Karpas-422 (cell line): ENCODE measurements around the gene ECE1. TPM values are rescaled to one million over a fixed set of nuclear protein-coding genes. Genes with fewer than 3 reads are reported as not detected.
"Not testable (repeated sequence)": the region's sequence is repeated elsewhere in the genome, so short reads cannot be mapped to it uniquely, and the experiment has no call there.

Experiments used
- DNase-seq: peaks from one replicate; pipeline ENCODE4 v3.0.0-alpha.2; 2015
- H2AFZ ChIP-seq: fragments of 200-600 bp; sonication (generic); 2 replicates; pipeline ENCODE4 v1.6.1; 2014; ENCODE audit warnings: antibody characterized with exemption, low read length, mixed read lengths
- H3K27ac ChIP-seq: fragments of 200-600 bp; sonication (generic); 2 replicates; pipeline ENCODE4 v1.5.1; 2014; ENCODE audit warnings: mild to moderate bottlenecking, low read length, moderate library complexity
- H3K27me3 ChIP-seq: fragments of 200-600 bp; sonication (generic); 2 replicates; pipeline ENCODE4 v1.6.1; 2014; ENCODE audit warnings: low read length, mixed read lengths
- H3K36me3 ChIP-seq: fragments of 200-600 bp; sonication (generic); 2 replicates; pipeline ENCODE4 v1.6.1; 2014; ENCODE audit warnings: low read length, mixed read lengths; ENCODE audit not compliant: insufficient read depth
- H3K4me1 ChIP-seq: fragments of 200-600 bp; sonication (generic); 2 replicates; pipeline ENCODE4 v1.6.1; 2014; ENCODE audit warnings: mild to moderate bottlenecking, low read length, mixed read lengths
- H3K4me2 ChIP-seq: fragments of 200-600 bp; sonication (generic); 2 replicates; pipeline ENCODE4 v1.6.1; 2014; ENCODE audit warnings: low read length, low read depth, mild to moderate bottlenecking; ENCODE audit not compliant: poor library complexity, severe bottlenecking
- H3K4me3 ChIP-seq: fragments of 200-600 bp; sonication (generic); 2 replicates; pipeline ENCODE4 v1.5.1; 2014; ENCODE audit warnings: mild to moderate bottlenecking, antibody characterized with exemption, low read length, mixed read lengths
- H3K79me2 ChIP-seq: fragments of 200-600 bp; sonication (generic); 2 replicates; pipeline ENCODE4 v1.6.1; 2014; ENCODE audit warnings: mild to moderate bottlenecking, low read length, mixed read lengths
- H3K9ac ChIP-seq: fragments of 200-600 bp; sonication (generic); 2 replicates; pipeline ENCODE4 v1.6.0; 2014; ENCODE audit warnings: low read length
- H3K9me2 ChIP-seq: fragments of 200-600 bp; sonication (generic), shearing (Covaris generic); replicated peaks from 2 replicates; pipeline ENCODE4 v1.6.0; 2014; ENCODE audit warnings: mild to moderate bottlenecking, low read length, moderate library complexity; ENCODE audit not compliant: insufficient read depth
- H3K9me3 ChIP-seq: fragments of 300-700, 200-600 bp; sonication (generic); 2 replicates; pipeline ENCODE4 v1.6.1; 2014; ENCODE audit warnings: low read length, mixed read lengths
- H4K20me1 ChIP-seq: fragments of 200-600 bp; sonication (generic); 2 replicates; pipeline ENCODE4 v1.6.1; 2014; ENCODE audit warnings: mild to moderate bottlenecking, antibody characterized with exemption, low read length, low read depth; ENCODE audit not compliant: insufficient read depth
- total RNA-seq: library from RNA; depleted of rRNA; stranded (reverse); fragments of >200 nt; shearing (Covaris generic); gene quantifications from 2 replicates; pipeline ENCODE4 v1.2.3, GENCODE V29; 2014; ENCODE audit warnings: low replicate concordance

ECE1 gene
- total RNA-seq, 1 experiment from 2014 or later = 59.9 TPM

GRCh38 chr1:21229246-21230000, 60.8 kb downstream of the ECE1 start:
- H3K4me1 ChIP-seq = no peaks in the 10 kb centered on the region
- no peaks in the 10 kb centered on the region for H3K9me2 ChIP-seq
- no peaks in the 10 kb centered on the region for H4K20me1 ChIP-seq
- no peak overlapping the region for H3K9ac ChIP-seq
- H3K27ac ChIP-seq = no peak overlapping the region
- H3K79me2 ChIP-seq = no peaks in the 10 kb centered on the region
- H3K36me3 ChIP-seq = peaks cover 30% of the 10 kb centered on the region
- H3K27me3 ChIP-seq = no peaks in the 10 kb centered on the region
- DNase-seq = no peak
- H3K9me3 ChIP-seq = no peaks in the 10 kb centered on the region
- H3K4me3 ChIP-seq = no peak overlapping the region
- H3K4me2 ChIP-seq = no peak overlapping the region
- no peak overlapping the region for H2AFZ ChIP-seq

GRCh38 chr1:21228224-21228623, 62.0 kb downstream of the ECE1 start:
- peaks cover 28% of the 10 kb centered on the region for H3K36me3 ChIP-seq
- H4K20me1 ChIP-seq = not testable (repeated sequence)

DNA sequence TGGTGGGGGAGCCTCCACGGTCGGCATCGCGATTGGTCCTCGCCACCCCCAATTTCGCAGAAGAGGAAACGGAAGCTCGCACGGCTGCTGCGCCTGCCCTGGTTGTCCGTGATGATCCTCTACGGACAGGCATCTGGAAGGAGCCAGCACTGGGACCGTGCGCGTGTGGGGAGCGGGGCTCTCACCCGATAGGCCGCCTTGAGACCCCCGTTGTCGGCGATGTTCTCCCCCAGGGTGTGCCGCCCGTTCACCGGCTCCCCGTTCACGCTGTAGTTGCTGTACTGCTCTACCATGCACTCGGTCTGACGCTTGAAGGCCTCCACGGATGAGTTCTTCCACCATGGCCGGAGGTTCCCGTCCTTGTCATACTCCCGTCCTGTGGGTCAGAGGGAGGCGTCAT, 65.2 kb downstream of the ECE1 start:
- Histone ChIP-seq H2AFZ (no peak overlapping the region), H3K36me3 (peaks cover 16% of the 10 kb centered on the region), H4K20me1 (no peaks in the 10 kb centered on the region), H3K27ac (no peak overlapping the region), H3K9me3 (no peaks in the 10 kb centered on the region), H3K79me2 (no peaks in the 10 kb centered on the region), H3K4me2 (no peak overlapping the region), H3K4me1 (no peaks in the 10 kb centered on the region), H3K9ac (no peak overlapping the region), H3K9me2 (no peaks in the 10 kb centered on the region), H3K4me3 (no peak overlapping the region), H3K27me3 (no peaks in the 10 kb centered on the region)
- no peak for DNase-seq

More at GRCh38 chr1:21228224-21228623, 62.0 kb downstream of the ECE1 start:
- not testable (repeated sequence) for H3K9me2 ChIP-seq, DNase-seq, H3K4me3 ChIP-seq, H2AFZ ChIP-seq, H3K4me1 ChIP-seq, H3K79me2 ChIP-seq, H3K9me3 ChIP-seq, H3K4me2 ChIP-seq, H3K9ac ChIP-seq, H3K27ac ChIP-seq, H3K27me3 ChIP-seq

DNA sequence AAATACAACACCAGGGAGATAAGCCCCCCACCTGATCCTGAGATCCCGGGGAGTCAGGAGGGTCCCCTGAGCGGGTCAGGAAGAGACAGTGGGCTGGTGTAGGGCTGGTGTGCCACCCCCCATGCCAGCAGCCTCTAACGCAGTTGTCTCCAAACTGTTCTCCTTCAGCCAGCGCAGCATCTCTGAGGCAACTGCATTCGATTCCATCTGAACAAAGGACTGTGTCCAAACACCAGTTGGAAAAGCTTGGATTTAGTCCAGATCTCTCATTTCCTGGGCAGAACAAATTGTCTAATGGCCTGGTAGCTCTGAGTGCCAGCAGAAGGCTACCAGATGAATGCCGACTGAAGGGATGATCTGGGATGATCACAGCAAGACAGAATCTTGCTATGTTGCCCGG, 69.4 kb downstream of the ECE1 start:
- DNase-seq = no peak
- Histone ChIP-seq H3K79me2 (no peaks in the 10 kb centered on the region), H3K36me3 (peaks cover 5% of the 10 kb centered on the region; the same call in 1 of the 2 replicates), H3K27me3 (no peaks in the 10 kb centered on the region), H3K4me2 (no peak overlapping the region), H3K4me1 (no peaks in the 10 kb centered on the region), H3K27ac (no peak overlapping the region), H3K9ac (no peak overlapping the region), H3K9me2 (no peaks in the 10 kb centered on the region), H3K9me3 (no peaks in the 10 kb centered on the region), H2AFZ (no peak overlapping the region), H3K4me3 (no peak overlapping the region), H4K20me1 (peaks cover 9% of the 10 kb centered on the region; the same call in 1 of the 2 replicates)

- Histone ChIP-seq H3K9me3 (no peaks in the 10 kb centered on the region), H3K9ac (no peak overlapping the region), H3K27me3 (no peaks in the 10 kb centered on the region), H4K20me1 (peaks cover 13% of the 10 kb centered on the region; the same call in 1 of the 2 replicates), H3K4me1 (no peaks in the 10 kb centered on the region), H3K9me2 (no peaks in the 10 kb centered on the region), H3K27ac (no peak overlapping the region), H2AFZ (no peak overlapping the region), H3K4me3 (no peak overlapping the region), H3K79me2 (no peaks in the 10 kb centered on the region), H3K36me3 (peaks cover 5% of the 10 kb centered on the region; the same call in 1 of the 2 replicates), H3K4me2 (no peak overlapping the region)
- DNase-seq = no peak
These were observed 70.6 kb downstream of the ECE1 start for GRCh38 chr1:21219674-21220073.

DNA sequence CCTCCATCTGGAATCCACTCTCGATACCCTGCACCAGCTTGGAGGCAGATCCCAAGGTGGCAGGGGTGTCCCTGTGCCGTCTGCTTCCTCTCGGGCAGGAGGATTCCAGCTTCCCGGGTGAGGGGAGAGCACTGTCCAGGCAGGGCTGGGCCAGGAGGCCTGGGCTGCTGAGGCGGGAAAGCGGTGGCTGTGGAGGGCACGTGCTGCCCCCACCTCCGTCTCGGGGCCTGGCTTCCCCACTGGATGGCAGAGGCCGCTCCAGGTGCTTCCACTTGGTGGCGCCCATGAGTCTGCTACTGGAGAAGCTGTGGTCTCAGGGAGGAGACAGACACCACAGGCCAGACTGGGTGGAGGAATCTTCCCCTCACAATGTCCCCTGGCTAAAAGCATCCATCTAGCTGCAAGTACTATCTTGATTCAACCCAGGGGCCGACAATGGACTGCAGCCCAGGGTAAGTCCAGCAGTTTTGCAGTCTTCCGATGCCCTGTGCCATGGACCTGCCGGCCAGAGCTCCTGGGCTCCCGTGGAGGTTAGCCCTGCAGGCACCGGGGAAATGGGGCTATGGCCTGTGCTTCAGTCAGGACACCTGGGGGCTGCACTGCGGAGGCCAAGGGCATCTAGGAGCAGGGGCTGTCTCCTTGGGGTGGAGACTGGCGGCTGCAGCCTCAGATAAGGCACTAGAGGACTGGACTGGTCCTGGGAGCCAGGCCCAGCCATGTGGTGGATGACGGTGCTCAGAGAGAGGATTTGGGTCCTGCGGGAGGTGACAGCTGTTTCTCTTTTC, 72.3 kb downstream of the ECE1 start:
- no peaks in the 10 kb centered on the region for H3K9me2 ChIP-seq
- H3K9me3 ChIP-seq = no peaks in the 10 kb centered on the region
- no peak overlapping the region for H3K9ac ChIP-seq
- H2AFZ ChIP-seq = no peak overlapping the region
- H3K79me2 ChIP-seq = no peaks in the 10 kb centered on the region
- no peaks in the 10 kb centered on the region for H3K4me1 ChIP-seq
- H3K36me3 ChIP-seq = peaks cover 5% of the 10 kb centered on the region; the same call in 1 of the 2 replicates
- H3K27ac ChIP-seq = no peak overlapping the region
- peaks cover 13% of the 10 kb centered on the region; the same call in 1 of the 2 replicates for H4K20me1 ChIP-seq
- H3K27me3 ChIP-seq = no peaks in the 10 kb centered on the region
- DNase-seq = peak; percentile 72
- no peak overlapping the region for H3K4me3 ChIP-seq
- H3K4me2 ChIP-seq = no peak overlapping the region

DNA sequence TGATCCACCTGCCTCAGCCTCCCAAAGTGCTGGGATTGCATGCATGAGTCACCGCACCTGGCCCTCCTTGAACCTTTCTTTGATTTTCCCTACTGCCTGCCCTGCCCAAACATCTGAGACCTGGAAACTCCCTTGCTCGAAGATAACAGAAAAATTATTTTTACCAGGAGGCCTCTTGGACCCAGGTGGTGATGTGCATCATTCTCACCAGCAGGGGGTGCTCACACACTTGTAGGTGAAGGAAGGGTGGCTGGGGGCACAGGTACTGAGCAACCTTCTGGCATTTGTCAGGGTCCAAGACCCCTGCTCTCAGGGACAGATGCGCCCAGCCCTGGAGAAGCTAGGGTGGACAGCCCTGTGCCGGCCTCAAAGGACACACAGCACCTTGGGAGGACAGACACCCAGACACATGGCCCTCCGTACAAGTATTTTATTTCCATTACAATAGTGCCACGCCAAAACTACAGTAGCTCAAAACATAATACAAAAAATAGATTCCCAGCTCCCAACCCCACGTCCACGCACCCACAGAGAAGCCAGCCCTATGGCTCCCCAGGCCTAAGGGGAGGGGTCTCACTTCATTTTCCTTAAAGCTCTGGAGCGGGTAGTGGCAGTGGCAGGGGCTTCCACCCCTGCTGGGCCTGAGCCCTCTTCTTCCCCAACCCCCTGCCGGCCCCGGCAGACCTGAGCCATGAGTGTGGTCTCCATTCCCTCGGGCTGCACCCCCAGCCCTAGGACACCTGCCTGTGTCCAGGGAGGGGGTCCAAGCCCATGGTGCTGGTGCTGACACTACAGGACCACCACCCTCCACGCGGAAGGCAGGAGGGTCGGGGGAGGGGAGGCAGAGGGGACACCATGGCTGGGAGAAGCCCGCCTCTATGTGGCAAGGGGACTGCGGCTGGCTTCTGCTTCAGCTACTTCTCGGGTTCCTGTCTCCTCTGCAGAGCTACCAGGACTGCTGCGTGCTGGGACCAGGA, 73.1 kb downstream of the ECE1 start:
- H3K79me2 ChIP-seq = no peaks in the 10 kb centered on the region
- no peaks in the 10 kb centered on the region for H3K9me2 ChIP-seq
- peaks cover 13% of the 10 kb centered on the region; the same call in 1 of the 2 replicates for H4K20me1 ChIP-seq
- no peak overlapping the region for H2AFZ ChIP-seq
- DNase-seq = peak; percentile 90
- no peak overlapping the region for H3K9ac ChIP-seq
- H3K9me3 ChIP-seq = no peaks in the 10 kb centered on the region
- H3K4me2 ChIP-seq = no peak overlapping the region
- H3K27me3 ChIP-seq = no peaks in the 10 kb centered on the region
- H3K4me1 ChIP-seq = no peaks in the 10 kb centered on the region
- peaks cover 3% of the 10 kb centered on the region; the same call in 1 of the 2 replicates for H3K36me3 ChIP-seq
- H3K4me3 ChIP-seq = no peak overlapping the region
- no peak overlapping the region for H3K27ac ChIP-seq
